Ammon's horn (tissue), 1 donor: ENCODE measurements around the gene CD79B.
"Not testable (repeated sequence)": the region's sequence is repeated elsewhere in the genome, so short reads cannot be mapped to it uniquely, and the experiment has no call there.

ENCODE experiments used
- DNase-seq: peaks from one replicate; pipeline ENCODE4 v3.0.0-alpha.2; 2016; ENCODE audit warnings: low spot score

The CD79B gene

DNA sequence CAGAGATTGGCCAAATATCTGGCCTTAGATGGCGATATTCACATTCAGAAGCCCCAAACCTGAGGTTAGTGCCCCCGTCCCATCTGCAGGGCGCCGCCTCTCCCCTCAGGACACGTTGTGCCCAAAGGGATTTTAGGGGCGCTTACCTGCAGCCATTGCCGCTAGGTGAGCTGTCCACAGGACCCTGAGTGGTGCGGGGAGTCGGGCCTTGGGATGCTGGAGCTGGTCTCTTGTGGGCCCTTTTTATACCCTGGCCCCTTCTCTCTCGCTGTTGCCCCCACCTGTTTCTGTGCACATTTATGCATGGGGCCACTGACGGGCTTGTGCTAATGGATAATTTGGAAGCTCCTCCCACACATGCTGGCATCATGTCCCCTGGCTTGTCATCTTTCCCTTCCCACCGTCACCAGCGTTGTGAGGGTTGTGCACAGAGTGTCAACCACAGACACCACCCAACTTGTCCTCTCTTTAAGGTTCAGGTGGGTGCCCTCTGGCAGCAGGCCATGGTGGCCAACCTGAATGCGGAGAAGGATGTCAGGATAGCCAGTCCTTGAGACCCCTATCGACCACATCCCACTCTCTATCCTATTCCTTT lies 21.0 kb downstream of the CD79B start, which contains the start of gene CSHL1:
Gene CSHL1, minus strand, starts transcription at position 218 of the 595 bp plus-strand sequence. Its CDS starts 62 bp downstream, at position 156.
- DNase-seq, result no peak

DNA sequence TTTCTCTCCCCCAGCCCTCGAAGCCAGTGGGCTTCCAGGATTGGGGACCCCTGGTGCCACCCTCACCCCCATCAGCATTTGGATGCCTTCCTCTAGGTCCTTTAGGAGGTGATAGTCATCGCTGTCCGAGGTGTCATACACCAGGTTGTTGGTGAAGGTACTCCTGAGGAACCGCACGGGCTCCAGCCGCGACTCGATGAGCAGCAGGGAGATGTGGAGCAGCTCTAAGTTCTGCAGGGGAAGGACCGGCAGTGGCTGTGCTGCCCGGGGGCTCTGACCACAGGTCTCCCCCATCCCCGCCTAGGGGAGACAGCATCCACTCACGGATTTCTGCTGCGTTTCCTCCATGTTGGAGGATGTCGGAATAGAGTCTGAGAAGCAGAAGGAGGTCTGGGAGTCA lies 22.0 kb downstream of the CD79B start:
- no peak for DNase-seq

DNA sequence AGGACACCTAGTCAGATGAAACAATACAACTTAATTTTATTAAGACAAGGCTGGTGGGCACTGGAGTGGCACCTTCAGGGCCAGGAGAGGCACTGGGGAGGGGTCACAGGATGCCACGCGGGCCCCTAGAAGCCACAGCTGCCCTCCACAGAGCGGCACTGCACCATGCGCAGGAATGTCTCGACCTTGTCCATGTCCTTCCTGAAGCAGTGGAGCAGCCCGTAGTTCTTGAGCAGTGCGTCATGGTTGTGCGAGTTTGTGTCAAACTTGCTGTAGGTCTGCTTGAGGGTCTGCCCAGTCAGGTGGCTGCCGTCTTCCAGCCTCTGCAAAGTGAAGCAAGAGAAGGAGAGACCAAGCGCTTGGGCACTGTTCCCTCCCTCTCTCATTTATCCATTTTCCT lies 22.5 kb downstream of the CD79B start:
- not testable (repeated sequence) for DNase-seq

DNA sequence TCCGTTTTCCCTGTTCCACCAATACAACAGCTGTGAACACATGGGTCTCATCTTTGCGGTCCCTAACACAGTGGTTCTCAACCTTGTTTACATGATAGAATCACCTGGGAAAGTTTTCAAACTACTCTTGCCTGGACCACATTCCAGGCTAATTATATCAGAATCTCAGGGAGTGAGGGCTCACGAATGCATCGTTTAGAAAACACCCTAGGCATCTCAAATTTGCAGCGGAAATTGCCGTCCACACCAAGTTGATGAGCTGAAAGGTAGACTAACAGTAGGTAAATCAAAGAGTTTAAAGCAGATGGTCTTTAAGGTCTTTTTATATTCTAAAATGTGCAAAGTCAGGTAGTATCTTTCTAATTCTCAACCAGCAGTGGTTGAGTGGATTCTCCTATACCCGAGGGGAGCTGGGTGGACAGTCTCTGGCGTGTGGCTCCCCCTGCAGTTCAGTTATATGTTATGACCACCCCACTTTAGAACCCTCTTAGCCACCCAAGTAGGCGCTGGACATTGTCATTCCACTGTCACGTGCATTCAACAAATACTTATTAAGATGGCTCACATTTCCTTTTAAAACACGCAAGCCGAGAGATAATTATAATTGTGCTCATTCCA lies 24.9 kb downstream of the CD79B start:
- not testable (repeated sequence) for DNase-seq

DNA sequence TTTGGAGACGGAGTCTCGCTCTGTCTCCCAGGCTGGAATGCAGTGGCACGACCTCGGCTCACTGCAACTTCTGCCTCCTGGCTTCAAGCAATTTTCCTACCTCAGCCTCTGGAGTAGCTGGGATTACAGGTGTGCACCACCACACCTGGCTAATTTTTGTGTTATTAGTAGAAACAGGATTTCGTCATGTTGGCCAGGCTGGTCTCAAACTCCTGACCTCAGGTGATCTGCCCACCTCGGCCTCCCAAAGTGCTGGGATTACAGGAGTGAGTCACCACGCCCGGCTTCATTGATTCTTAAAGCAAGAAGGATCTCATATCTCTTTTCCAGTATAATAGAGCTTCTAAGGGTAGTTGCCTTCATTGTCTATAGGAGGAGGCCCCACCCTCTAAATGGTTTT lies 27.3 kb downstream of the CD79B start:
- not testable (repeated sequence) for DNase-seq

DNA sequence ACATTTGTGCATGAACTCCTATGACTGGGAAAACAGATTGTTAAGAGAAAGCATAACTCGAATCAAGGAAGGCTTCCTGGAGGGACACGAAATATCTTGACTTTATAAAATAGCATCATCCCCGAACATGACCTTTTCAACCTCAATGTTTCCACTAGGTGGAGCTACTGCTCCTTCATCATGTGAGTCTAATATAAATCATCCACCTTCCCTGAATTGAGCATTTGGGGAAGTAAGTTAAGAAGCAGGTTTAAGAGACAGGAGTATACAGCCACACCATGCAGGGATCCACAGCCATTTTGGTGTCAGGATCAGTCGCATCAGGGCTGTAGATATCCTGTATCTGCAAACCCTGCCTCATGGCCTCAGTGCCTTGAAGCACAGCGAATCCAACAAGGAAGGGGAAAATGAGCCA lies 28.3 kb downstream of the CD79B start:
- not testable (repeated sequence) for DNase-seq

DNA sequence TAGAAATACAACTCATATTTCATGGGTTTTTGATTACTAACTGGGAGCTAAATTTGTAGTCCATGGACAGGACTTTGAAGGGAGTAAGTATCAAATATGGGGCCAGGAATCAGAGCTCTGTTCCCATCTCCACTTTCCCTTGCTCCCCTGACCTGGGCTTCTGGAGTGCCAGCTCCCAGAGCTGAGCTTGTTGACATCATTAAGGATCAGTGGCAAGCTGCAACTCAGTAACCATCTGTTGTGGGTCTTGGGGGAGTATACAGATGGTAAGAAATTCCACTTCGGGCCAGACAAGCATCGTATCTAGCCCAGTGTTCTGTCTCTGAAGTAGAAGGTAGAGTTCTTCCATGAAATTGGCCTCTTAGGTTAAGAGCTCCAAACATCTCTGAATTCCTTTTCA lies 30.2 kb downstream of the CD79B start:
- not testable (repeated sequence) for DNase-seq

DNA sequence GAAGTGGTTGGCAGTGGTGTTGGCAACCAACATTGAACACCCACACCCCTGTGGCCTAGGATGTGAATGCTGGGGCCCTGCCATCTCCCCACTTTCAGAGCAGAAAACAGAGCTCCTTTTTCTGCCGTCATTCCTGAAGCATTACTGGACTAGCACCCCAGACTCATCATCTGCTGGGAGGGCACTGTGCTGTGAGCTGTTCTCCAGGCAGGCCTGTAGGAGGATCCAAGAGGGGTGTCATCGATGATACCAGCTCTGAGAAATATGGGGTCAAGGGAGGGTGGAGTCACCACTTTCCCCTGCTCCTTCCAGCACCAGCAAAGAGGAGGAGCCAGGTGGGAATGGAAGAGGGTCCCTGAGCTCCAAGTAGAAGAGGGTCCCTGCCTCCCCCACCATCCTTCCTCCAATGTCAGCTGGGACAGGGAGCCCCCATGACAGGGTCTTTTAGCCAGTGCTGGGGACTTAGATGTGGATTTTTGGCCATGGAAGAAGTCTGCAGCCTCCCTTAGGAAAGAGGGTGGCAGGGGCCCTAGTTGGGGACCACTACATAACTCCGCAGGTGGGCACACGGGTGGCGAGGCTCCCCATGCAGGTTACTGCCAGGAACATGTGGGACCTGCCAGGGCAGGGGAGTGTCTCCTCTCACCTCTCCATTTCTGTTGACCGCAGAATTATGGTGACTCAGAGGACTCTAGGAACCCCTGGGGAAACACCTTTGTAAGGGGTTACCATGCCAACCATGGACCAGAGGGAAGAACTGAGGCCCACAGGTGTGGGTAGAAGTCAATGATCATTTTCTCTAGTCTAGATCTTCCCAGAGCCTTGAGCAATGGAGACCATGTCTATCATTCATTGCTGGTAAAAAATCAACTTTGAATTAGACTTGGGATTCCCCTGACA lies 33.0 kb downstream of the CD79B start:
- not testable (repeated sequence) for DNase-seq

DNA sequence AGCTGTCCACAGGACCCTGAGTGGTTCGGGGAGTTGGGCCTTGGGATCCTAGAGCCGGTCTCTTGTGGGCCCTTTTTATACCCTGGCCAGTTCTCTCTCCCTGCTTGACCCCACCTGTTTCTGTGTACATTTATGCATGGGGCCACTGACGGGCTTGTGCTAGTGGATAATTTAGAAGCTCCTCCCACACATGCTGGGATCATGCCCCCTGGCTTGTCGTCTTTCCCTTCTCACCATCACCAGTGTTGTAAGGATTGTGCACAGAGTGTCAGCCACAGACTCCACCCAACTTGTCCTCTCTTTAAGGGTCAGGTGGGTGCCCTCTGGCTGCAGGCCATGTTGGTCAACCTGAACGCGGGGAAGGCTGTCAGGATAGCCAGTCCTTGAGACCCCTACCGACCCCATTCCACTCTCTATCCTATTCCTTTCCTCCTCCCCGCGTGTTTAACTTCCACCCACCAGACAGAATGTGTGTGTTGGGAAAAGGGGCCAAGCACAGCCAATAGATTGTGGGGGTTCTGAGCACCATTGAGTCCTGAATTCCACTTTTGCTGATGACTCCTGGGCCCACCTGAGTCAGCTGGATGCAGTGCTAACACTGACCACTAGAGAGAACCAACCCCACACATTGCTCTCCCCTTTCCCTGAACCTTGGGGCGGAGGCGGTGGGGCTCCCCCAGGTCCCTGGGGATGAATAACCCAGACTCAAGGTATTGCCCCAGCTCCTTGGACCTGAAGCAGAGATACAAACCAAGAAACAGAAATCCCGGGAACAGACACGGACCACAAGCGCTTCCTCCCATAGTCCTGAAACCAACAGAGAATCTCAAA lies 35.4 kb downstream of the CD79B start, which contains the start of gene CSH1:
Gene CSH1, minus strand, starts transcription at position 51 of the 831 bp plus-strand sequence. CDS start 63 bp downstream, outside the sequence.
- not testable (repeated sequence) for DNase-seq

DNA sequence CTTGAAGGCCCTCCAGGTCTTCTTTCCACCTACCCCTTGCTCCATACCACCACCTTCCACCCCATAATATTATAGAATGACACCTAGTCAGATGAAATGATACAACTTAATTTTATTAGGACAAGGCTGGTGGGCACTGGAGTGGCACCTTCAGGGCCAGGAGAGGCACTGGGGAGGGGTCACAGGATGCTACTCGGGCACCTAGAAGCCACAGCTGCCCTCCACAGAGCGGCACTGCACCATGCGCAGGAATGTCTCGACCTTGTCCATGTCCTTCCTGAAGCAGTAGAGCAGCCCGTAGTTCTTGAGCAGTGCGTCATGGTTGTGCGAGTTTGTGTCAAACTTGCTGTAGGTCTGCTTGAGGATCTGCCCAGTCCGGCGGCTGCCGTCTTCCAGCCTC lies 37.3 kb downstream of the CD79B start:
- DNase-seq, result not testable (repeated sequence)

DNA sequence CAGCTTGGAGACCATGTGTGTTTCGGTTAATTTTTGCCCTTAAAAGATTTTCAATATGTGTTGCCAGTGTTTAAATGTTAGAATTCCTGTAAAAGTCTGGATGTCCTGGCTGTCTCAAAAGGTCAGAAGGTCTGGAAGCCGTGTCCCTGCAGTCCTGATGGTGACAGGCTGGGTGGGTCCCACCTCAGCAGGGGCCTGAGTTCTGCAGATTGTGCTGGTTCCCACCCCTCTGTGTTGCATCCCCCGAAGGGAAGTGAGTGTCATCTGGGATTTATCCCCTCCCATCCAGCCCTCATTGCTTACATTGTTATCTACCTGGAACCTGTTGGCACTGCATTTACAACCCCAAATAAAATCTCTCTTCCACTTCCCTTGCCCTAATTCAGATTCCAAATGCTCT lies 38.1 kb downstream of the CD79B start:
- DNase-seq, result not testable (repeated sequence)

DNA sequence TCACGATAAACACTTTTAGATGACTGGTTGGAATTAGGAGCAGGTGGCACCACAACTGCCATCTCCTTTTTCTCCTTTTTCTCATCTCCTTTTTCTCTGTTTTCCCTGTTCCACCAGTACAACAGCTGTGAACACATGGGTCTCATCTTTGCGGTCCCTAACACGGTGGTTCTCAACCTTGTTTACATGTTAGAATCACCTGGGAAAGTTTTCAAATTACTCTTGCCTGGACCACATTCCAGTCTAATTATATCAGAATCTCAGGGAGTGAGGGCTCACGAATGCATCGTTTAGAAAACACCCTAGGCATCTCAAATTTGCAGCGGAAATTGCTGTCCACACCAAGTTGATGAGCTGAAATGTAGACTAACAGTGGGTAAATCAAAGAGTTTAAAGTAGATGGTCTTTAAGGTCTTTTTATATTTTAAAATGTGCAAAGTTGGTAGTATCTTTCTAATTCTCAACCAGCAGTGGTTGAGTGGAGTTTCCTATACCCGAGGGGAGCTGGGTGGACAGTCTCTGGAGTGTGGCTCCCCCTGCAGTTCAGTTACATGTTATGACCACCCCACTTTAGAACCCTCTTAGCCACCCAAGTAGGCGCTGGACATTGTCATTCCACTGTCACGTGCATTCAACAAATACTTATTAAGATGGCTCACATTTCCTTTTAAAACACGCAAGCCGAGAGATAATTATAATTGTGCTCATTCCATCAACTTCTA lies 39.7 kb downstream of the CD79B start:
- not testable (repeated sequence) for DNase-seq

DNA sequence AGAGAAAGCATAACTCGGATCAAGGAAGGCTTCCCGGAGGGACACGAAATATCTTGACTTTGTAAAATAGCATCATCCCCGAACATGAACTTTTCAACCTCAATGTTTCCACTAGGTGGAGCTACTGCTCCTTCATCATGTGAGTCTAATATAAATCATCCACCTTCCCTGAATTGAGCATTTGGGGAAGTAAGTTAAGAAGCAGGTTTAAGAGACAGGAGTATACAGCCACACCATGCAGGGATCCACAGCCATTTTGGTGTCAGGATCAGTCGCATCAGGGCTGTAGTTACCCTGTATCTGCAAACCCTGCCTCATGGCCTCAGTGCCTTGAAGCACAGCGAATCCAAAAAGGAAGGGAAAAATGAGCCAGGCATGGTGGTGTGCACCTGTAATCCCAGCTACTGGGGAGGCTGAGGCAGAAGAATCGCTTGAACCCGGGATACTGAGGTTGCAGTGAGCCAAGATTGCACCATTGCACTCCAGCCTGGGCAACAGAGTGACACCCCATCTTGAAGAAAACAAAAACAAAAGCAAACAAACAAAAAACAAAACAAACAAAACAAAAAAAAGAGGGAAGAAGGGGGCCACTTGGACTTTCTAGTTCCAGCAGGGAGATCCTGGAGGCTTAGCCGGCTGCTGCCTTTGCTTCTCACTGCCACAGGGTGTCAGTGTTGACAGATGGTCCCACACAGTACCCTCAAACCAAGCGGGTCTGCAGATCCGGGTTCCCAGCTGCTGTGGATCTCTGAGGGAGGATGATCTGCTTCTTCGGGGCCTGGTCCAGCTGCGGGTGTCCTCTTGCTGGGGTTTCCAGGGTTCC lies 42.9 kb downstream of the CD79B start:
- DNase-seq, result peak; percentile 57

DNA sequence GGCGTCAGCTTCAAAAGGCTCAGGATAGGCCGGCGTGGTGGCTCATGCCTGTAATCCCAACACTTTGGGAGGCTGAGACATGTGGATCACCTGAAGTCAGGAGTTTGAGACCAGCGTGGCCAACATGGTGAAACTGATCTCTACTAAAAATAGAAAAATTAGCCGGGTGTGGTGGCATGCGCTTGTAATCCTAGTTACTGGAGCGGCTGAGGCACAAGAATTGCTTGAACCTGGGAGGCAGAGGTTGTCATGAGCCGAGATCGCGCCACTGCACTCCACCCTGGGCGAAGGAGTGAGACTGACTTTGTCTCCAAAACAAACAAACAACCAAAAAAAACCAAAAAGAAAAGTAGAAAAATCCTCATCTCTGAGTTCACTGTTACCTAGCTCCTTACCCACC lies 47.0 kb downstream of the CD79B start:
- not testable (repeated sequence) for DNase-seq

DNA sequence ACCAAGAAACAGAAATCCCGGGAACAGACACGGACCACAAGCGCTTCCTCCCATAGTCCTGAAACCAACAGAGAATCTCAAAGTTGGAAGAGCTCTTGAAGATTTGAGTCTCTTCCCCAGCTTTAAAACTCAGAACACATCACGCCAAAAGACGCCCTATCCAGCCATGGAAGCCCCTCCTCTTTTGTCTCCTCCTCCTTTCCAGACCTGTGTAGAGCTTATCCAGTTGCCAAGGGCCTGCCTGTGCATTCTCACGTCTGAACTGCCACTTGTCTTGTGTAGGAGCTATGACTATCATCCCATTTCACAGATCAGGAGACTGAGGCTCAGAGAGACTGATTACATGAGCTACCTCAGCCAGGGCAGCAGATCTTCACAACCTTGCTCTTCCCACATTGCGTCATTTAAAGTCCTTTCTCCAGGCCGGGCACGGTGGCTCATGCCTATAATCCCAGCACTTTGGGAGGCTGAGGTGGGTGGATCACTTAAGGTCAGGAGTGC lies 49.5 kb downstream of the CD79B start:
- not testable (repeated sequence) for DNase-seq

DNA sequence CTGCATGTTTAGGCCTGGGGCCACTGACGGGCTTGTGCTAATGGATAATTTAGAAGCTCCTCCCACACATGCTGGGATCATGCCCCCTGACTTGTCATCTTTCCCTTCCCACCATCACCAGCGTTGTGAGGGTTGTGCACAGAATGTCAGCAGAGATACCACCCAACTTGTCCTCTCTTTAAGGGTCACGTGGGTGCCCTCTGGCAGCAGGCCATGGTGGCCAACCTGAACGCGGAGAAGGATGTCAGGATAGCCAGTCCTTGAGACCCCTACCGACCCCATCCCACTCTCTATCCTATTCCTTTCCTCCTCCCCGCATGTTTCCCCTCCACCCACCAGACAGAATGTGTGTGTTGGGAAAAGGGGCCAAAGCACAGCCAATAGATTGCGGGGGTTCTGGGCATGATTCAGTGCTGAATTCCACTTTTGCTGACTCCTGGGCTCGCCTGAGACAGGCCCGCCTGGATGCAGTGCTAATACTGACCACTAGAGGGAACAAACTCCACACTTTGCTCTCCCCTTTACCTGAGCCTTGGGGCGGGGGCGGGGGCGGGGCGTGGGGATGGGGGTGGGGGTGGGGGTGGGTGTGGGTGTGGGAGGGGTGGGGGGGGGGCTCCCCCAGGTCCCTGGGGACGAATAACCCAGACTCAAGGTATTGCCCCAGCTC lies 50.1 kb downstream of the CD79B start, which contains the start of gene GH2:
Gene GH2, minus strand, starts transcription at position 10 of the 667 bp plus-strand sequence. CDS start 143 bp downstream, outside the sequence.
- DNase-seq, result no peak

DNA sequence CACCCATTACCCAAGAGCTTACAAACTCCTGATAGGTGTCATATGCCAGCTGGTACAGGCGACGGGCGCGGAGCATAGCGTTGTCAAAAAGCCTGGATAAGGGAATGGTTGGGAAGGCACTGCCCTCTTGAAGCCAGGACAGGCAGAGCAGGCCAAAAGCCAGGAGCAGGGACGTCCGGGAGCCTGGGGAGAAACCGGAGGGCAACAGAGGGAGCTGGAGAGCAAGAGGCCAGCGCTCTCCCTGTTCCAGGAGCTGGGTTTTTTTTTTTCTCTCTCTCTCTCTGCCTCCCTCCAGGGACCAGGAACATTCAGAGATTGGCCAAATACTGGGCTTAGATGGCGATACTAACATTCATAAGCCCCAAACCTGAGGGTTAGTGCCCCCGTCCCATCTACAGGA lies 50.8 kb downstream of the CD79B start:
- DNase-seq, result not testable (repeated sequence)

DNA sequence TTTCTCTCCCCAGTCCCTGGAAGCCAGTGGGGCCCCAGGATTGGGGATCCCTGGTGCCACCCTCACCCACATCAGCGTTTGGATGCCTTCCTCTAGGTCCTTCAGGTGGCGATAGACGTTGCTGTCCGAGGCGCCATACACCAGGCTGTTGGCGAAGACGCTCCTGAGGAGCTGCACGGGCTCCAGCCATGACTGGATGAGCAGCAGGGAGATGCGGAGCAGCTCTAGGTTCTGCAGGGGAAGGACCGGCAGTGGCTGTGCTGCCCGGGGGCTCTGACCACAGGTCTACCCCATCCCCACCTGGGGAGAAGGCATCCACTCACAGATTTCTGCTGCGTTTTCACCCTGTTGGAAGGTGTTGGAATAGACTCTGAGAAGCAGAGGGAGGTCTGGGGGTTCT lies 51.4 kb downstream of the CD79B start:
- no peak for DNase-seq
